Ureter (tissue), 1 donor: ENCODE measurements around the gene NRIP1. TPM values are rescaled to one million over a fixed set of nuclear protein-coding genes. Genes with fewer than 3 reads are reported as not detected.

ENCODE experiments used
- DNase-seq: peaks from one replicate; pipeline ENCODE4 v3.0.0-alpha.2; 2020; ENCODE audit warnings: low spot score
- total RNA-seq: library from RNA; stranded (reverse); gene quantifications from one replicate; pipeline ENCODE4 v1.2.4, GENCODE V29; 2023
- donor health status: DM: yes; HTN: yes; CAD: no.

The NRIP1 gene, protein sequence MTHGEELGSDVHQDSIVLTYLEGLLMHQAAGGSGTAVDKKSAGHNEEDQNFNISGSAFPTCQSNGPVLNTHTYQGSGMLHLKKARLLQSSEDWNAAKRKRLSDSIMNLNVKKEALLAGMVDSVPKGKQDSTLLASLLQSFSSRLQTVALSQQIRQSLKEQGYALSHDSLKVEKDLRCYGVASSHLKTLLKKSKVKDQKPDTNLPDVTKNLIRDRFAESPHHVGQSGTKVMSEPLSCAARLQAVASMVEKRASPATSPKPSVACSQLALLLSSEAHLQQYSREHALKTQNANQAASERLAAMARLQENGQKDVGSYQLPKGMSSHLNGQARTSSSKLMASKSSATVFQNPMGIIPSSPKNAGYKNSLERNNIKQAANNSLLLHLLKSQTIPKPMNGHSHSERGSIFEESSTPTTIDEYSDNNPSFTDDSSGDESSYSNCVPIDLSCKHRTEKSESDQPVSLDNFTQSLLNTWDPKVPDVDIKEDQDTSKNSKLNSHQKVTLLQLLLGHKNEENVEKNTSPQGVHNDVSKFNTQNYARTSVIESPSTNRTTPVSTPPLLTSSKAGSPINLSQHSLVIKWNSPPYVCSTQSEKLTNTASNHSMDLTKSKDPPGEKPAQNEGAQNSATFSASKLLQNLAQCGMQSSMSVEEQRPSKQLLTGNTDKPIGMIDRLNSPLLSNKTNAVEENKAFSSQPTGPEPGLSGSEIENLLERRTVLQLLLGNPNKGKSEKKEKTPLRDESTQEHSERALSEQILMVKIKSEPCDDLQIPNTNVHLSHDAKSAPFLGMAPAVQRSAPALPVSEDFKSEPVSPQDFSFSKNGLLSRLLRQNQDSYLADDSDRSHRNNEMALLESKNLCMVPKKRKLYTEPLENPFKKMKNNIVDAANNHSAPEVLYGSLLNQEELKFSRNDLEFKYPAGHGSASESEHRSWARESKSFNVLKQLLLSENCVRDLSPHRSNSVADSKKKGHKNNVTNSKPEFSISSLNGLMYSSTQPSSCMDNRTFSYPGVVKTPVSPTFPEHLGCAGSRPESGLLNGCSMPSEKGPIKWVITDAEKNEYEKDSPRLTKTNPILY (N-terminal part only)
- total RNA-seq = 45.5 TPM

DNA sequence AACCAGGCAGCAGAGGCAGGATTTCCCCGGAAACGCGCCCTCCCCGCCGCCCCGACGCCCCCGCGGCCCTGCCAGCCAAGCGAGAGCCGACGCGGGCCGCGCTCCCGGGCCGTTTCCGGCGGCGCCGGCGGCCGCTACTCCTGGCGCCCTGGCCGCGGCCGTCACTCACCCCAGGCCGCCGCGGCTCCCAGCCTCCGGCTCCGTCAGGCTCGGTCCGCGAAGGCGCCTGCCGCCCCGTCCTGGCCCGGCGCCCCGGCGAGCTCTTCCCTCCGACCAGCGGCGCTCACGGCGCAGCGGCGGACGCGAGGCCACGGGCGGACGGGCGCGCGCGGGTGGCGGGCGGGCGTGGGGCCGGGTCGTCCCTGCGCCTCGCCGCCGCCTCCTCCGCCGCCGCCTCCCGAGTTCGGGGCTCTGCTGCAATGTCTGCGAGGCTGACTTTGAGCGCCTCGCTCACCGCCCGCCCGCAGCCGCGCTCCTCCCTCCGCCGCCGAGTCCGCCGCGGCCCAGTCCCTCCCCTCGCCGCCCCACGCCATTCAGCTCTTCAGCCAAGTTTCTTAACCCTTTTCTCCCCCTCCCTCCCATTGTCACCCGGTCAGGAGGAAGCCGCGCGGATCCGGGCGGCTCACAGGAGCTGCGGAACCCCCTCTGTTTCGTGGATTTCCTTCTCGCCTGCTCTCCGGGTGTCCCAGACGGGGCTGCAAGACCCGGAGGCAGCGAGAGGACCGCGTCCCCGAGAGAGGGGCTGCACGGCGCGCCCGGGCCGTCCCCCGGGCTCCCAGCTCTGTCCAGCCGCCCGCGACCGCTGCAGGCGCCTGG lies at the start of gene NRIP1:
Gene NRIP1 (minus strand): TSS at position 425 of the 816 bp plus-strand sequence. CDS start 96,808 bp downstream, outside the sequence.
- peak; percentile 94 for DNase-seq

DNA sequence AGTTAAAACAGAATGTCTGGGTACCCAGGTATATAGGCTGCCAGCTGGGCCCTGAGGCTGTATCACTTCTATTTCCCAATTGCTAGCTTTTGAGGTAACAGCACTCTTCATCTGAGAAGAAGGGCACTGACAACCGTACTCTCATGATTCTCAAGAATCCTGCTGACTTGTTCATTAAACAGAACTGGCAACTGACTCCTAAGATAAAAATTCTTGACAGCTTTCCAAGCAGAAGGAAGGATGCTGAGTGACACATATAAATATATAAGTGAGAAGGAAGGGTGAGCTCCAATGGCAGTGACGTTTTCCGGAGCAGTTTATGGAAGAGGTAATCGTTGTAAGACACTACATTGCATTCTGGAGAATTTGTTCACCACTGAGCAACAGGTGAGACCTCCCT lies 48.1 kb upstream of the NRIP1 start:
- DNase-seq = no peak

DNA sequence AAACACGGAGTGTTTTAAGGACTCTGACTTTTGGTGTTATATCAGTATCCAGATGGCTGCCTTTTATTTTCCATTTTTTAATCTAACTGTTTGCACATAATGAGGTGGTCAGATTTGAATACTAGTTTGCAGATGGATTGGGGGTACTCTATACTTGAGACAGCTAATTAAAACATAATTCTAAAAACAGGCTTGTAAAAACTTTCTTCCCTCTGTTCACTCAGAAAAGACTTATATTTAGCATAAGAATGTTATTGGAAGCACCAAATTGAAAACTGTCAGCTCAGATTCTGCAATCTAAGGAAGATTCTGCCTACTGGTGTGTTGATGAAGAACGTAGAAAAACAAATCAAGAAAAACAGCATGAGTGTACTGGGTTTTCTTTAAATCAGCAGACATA lies 44.0 kb upstream of the NRIP1 start:
- no peak for DNase-seq

DNA sequence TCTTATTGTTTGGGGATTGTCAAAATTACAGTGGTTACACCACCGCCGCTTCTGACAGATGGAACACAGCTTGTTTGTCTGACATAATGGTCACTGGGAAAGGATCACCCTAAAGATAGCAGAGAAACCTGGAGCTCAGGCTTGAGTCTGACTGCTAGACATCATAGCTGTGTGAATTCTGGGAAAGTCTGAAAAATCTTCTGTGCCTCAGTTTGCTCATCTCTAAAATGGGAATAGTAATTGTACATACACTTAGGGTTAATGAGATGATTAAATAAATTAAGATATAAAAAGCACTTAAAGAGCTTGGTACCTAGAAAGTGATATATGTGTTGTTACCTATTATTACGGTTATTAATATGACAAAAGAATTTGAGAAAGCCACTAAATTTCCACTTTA lies 39.7 kb upstream of the NRIP1 start:
- DNase-seq = no peak

DNA sequence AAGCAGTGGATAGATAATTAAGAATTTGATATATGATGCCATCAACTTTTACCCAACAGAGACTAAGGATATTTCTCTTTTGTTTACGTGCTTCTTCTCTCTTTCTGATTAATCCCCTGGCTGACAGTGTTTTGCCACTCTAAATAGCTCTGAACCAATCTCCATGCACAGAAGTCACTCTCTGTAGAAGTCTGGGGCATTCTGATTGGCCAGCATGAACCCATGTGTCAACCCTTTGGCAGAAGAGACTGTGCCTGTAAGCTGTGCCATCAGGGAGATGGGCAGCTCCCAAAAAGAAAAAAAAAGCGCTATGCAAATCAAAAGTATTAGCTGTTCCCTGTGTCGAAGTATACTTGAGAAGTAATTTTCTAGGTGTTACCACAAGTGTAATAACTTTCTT lies 34.1 kb upstream of the NRIP1 start:
- no peak for DNase-seq

DNA sequence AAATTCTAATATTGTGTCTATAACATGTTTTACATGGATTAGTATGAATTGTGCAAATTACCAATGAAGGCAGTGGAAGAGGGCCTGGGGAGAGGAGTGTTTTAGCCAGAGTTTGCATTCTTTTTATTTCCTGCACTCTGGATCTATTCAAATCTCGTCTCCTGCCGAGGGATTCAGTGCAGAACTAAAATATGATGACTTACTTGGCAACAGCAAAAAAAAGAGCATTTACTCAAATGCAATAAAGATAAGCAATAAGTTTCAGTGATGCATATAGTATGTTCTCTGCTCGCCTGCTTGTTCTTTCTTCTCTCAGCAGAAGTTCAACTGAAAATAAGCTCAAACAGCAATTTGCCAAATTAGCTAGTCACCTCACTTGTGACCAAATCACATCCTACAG lies 33.4 kb upstream of the NRIP1 start:
- no peak for DNase-seq

DNA sequence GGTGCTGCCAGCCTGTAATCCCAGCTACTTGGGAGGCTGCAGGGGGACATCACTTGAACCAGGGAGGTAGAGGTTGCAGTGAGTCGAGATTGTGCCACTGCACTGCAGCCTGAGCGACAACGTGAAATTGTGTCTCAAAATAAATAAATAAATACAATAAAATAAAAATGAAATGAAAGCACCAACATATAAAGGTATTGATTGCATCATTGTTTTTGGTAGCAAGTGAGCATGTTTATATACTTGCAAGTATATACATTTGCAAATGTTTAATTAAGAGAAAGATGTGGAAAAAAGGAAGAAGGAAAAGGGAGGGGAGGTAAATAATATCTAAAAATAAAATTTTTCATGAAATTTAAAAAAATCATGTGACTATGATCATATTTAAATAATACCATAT lies 32.8 kb upstream of the NRIP1 start:
- DNase-seq = no peak

DNA sequence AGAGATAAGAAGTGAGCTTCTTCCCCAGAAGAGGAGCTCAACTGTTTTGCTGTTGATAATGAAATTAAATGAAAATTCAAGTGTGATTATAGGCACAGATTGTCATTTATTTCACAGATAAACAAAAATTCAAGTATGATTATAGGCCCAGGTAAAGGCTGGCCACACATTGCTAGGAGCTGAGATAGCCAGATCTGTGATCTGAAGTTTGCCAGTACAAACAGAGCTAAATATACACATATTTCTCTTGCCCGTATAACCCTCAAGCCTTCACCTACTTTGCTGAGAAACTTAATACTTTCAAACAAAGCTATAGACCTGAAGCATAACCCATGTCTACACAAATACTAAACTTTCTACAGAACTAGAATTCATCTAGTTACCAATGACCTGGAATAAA lies 31.3 kb upstream of the NRIP1 start:
- DNase-seq = no peak

DNA sequence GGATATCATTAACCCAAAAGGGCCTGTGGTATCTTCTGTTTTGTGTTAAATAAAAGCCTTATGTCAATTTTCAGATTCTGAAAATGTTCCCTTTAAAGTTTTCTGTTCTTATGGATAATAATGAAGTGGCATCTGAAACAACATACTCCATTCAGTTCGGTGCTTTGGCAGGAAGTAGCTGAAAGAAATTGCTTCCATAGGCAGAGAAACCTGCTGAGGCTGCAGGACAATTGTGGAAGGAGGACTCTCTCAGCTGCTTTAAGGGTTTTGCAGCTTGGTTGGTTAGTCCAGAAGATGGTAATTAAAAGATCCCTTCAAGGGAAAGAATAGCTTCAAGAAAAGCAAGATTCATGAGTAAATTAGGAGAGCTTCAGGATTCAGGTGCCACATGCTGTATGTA lies 30.5 kb upstream of the NRIP1 start:
- no peak for DNase-seq

DNA sequence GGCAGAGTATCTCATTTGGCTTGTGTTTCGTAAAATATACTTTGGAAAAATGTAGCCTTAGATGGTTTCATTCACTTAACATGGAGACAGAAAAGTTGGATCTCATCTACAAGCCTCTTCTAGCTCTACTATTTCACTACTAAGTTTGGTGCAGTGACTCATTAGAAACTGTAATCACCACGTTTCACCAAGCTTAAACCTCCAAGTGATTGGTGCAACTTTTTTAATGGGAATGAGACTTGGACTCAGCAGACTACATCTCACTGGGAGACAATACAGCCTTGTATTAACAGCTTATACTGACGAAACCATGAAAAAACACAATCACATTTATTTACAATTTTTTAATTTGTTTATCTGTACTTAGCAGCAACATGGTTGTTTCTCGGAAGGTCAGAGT lies 29.9 kb upstream of the NRIP1 start:
- no peak for DNase-seq

DNA sequence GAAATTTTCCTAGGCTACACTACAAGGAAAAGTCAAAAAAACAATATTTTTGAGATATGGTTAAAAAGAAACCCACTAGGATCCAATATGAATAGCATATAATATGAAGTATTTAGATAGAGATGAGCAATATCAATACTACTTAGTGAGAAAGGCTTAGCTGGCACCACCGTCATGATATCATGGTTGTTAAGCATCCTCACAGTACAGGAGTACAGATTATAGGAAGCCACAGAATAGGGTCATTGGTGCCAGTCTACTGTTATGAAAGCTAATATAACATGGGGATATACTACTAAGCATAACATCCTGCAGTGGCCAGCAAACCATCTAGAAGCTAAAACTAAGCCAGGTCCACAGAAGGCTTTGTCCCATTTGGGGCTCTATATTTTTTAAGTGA lies 28.4 kb upstream of the NRIP1 start:
- DNase-seq = no peak

DNA sequence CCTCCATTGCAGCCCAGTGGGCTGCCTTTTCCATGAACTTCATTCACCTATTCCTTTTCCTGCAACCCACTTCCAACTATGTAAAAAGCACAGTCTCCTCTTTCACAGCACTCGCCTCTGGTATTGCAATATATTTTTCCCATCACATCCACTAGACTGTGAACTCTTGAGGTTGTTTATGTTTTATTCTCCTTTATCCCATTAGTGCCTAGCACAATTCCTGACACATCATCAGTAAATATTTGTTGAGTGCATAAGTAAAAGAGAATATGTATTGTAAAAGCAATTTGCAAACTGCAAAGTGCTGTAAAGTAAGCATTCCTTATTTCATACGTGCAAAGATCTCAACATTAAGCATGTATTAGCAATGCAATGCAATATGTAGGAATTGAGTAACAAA lies 27.9 kb upstream of the NRIP1 start:
- DNase-seq = no peak

DNA sequence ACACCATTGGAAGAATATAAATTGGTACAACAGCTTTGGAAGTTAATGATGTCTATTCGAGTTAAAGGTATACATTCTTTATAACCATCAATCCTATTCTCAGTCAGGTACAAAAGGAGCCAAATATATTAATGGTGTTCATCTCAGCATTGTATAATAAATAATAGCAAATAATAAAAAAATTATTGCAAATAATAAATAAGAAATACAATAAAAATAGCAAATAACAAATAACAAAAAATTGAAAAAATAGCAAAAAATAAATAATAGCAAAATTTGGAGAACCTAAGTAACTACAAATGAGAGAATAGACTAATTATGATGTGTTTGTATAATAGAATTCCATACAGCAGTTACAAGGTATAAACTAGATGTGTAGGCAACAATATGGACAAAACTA lies 25.6 kb upstream of the NRIP1 start:
- no peak for DNase-seq

DNA sequence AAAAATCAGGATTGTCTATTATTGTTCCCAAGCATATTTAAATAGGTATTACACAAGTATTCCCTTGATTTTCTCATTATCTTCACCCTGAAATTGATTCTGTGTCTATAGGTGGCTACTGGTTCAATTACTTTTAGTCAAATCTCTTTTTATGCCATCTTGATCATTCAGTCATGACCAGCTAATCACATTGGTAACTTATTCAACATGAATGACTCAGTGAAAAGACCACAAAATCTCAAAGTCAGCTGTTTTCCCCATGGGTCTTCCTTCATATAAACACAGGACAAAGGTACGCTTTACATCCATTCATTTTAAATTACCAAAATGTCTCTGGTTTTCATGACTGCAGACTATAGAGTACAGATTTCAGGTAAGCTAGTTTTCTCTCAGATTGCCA lies 23.7 kb upstream of the NRIP1 start:
- DNase-seq = no peak

DNA sequence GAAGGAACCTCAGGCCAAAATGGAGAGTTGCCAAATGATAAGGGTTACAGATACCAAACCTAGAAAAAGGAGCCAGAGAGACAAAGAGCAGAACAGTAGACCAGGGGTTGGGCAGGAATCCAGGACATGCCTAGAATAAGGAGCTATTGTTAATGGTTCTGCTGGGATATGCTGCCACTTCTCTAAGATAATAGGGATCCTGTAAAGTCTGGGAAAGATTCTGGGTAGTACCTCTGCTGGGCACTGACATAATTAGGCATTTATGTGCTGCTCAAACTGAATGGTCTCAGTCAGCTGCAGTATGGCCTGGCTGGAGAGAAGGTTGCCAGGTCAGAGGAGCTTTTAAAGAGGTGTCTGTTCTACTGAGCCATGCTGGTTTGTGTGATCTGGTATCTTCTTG lies 19.9 kb upstream of the NRIP1 start:
- no peak for DNase-seq

DNA sequence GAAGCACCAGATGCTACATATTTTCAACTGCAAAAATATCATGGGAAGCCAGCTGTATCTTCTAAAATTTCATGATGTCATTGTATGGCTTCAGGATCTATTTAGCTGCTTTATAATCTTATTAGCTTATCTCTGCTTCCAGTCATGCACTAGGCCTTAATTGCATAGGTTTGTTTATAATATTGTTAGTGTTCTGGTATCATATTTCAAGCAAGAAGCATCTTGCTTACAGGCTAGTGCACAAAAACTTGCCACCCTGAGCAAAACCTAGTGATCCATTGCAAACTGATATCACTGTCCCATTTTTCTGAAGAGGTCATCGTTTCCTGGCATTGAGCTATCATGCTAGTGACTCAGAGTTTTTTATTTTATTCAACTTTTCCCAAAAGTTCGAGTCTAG lies 15.7 kb upstream of the NRIP1 start:
- DNase-seq = no peak

DNA sequence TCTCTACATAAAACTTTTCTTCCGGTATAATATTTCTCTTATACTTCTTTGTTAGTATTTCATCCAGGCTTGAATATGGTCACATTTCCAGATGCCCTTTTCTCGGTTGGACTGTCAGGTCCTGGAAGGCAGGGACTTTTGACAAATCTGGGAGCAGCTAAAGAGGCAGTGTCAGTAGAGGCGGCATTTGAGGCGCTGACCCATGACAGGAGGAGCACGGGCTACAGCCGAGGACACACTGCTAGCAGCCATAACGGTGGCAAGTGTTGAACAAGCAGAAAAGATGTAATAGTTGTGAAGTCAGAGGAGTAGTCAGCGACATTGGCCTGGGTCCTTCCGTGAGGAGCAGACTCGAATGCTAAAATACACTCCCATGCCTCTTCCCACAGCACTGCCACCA lies 14.5 kb upstream of the NRIP1 start:
- no peak for DNase-seq

DNA sequence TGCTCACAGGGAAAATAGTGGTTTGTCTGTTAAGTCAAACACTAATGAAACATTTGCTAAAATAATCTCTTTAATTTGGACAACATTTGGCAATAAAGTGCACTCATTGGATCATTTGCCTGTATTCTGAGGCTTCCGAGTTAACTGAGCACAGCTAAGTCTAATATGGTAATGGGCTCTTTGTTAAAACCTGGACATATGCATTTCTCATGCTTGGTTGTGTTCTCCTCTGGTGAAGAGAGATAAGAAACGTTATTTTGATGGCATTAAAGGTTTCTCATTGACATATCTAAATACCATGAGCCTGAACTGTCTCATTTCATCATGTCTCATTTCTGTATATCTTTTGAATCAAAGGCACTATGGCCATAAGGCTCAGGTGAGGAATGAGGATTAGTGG lies 13.4 kb upstream of the NRIP1 start:
- DNase-seq = no peak

DNA sequence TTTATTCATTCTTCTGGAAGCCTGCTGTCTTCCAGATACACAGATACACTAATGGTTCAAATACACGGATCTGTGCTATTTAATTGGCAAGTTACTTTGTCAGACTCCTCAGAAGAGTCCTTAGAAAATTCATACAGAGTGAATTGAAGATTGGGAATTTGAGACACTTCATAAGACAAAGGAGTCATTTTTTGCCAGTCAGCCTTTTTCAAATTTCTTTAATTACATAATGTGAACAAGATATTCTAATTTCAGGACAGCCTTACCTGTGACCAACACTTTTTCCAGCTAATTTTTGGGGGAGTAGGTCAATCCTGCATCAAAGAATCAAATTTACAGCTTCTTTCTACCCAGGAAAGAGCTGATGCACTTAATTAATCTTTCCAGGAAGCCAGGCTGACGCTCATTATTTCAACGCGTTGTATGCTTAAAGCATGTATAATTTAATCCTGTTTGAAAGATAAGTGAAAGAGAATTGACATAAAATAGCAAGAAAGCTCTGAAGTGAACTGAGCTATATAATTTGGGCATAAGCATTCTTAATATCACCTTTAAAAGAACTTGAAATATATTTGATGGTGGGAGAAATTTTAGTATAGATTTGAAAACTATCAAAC lies 12.8 kb upstream of the NRIP1 start:
- no peak for DNase-seq

DNA sequence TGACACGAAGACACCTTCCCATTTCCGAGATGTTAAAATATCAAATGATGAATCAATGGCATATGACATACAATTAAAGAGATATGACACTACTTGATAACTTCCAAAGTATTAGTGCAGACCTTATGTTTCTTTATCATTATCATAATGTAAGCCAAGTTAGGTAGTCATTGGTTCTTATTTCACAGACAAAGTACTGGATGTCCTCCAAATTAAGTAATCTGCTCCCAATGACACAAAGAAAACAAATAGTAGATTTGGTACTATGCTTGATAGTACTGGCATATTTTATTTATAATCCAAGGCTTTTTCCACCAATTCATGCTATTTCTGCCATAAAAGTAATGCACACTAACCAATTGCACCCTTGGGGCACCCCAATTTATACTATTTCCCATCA lies 11.9 kb upstream of the NRIP1 start:
- DNase-seq = no peak

DNA sequence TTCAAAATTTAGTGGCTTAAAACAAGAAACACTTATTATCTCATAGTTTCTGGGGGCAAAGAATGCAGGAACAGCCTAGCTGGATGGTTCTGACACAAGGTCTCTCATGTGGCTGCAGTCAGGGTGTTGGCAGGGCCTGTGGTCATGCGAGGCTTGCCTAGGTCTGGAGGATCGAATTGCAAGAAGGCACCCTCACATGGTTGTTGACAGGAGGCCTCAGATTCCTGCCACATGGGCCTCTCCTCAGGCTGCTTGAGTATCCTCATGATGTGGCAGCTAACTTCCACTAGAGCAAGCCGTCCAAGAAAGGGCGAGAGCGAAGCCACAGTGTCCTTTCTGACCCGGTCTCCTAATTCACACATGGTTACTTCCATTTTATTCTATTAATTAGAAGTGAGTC lies 6.2 kb upstream of the NRIP1 start:
- DNase-seq = no peak
